HG03064 (cell line): ENCODE data around the gene B3GNT9.
"Not testable (repeated sequence)": the region's sequence is repeated elsewhere in the genome, so short reads cannot be mapped to it uniquely, and the experiment has no call there.

ENCODE experiments used
- ATAC-seq: cut with Tn5 transposase; IDR thresholded peaks from one replicate; pipeline ENCODE4 v1.9.1; 2021; ENCODE audit warnings: low read depth; ENCODE audit not compliant: unreplicated experiment

The B3GNT9 gene

DNA sequence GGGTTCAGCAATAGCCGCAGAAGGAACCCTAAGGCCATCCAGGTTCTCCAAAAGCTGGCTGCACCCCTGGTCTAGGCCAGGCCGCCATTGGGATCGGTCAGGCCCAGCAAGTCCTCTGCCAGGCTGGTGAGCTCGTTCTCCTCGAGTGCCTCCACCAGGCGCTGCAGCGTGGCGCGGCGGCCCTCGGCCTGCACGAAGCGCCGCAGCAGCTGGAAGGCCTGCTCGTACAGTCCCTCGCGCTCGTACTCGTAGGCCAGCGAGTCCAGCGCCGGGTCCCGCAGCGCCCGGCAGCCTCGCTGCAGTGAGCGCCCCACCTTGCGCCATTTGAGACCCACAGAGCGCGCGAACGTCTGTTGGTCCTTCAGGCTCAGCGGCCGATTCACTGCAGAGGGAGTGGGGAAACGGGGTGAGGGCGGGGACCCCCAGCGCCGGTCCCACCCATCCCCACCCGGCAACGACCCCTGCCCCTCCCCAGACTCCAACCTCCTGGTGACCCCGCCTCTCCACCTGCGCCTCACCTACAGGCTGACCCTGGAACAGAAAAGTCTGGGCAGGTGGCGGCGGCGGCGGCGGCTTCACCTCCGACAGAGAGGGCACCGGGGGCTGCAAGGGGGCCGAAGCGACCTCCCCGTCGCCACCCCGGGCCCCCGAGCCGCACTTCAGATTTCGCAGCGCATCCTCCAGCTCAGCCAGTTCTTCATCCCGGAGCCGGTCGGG is 3.9 kb upstream of the B3GNT9 start:
- ATAC-seq = no peak

DNA sequence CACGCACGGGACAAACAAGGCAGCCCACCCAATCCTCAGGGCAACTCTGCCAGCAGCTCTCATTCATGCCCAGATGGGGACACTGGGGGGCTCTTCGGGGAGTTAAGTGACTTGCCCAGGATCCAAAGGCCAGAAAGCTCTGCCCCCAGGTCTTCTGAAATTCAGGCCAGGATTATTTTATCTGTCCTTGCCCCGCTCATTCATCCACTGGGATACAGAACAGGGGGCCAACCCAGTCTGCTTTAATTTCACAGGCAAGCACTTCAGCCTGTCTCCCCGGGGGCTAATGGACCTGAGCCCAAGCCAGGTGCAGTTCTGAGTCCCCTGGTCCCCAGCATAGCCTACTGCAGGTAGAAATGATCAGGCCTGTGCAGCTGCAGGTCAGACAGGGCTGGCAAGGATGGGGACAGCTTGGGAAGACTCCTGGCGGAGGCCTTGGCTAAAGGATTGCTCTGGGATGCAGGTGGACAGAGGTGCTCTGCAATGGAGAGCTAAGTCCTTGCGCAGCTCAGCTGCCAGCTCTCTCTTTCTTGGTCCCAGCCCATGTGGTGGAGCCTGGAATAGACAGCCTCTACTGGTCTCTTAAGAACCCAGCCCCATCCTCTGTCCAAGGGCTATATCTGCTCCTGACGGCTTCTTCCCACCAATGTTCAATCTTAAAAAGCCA is 766 bp upstream of the B3GNT9 start:
- no peak for ATAC-seq

DNA sequence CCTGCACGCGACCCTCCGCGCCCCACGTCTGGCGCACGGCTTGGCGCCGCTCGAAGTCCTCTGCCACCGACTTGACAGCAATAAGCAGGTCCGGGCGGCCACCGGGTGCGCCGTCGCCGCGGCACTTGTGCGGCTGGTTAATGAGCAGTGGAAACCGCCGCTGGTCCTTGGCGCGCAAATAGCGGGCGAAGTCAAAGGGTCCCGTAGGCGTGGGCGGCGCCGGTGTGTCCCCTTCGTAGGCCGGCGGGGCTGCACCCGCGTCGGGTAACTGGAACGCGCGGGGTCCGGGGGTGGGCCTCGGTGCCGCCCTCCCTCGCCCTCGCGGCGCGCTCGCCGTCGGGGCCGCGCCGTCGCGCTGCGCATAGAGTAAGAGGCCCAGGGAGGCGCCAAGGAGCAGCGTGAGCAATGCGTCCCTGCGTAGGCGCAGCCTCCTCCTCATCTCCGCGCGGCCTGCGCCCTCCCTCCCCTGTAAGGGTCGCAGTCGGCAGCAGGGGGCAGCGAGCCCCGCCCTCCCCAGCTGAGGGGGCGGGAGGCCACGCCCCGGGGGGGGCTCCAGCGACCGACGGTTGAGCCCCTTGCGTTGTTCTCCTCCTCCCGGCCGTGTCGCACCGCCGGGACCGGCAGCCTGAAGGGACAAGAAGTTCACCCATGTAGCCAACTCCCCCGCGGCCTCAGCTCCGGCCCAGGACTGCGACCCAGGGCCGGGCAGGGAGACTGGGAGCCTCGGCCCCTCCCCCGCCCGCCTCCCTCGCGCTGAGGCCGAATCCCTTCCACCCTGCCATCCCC is 558 bp downstream of the B3GNT9 start:
- no peak for ATAC-seq

DNA sequence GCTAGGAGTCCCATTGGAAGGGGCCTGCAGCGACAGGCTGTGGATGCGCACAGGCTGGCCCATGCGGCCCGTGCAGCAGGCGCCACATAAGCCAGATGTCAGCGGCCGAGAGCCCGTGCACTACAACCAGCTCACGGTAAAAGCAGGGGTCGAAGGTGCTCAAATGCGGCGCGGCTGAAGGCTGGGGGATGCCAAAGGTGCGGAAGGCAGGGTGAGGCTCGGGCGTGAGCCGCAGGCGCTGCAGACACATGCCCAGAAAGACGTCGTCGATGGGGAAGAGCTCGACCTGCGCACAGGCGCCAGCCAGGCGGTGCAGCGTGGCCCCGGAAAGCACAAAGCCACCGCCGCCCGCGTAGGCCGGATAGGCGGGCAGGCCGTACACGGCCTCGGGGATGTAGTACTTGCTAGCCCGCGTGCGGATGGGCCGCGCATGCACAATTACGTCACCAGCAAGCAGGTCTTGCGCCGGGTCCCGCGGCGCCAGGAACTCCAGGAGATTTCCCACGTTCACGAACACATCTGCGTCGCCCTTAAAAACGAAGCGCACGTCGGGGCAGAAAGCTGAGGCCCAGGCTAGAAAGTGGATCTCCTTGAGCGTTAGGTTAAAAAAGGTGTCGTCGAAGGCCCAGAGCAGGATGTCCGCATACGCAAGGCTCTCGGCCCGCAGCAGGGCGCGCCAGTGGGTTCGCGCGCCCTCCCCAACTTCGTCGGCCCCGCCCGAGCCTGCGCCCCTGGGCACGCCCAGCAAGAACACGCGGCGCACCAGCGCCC is 1.3 kb downstream of the B3GNT9 start:
- no peak for ATAC-seq

DNA sequence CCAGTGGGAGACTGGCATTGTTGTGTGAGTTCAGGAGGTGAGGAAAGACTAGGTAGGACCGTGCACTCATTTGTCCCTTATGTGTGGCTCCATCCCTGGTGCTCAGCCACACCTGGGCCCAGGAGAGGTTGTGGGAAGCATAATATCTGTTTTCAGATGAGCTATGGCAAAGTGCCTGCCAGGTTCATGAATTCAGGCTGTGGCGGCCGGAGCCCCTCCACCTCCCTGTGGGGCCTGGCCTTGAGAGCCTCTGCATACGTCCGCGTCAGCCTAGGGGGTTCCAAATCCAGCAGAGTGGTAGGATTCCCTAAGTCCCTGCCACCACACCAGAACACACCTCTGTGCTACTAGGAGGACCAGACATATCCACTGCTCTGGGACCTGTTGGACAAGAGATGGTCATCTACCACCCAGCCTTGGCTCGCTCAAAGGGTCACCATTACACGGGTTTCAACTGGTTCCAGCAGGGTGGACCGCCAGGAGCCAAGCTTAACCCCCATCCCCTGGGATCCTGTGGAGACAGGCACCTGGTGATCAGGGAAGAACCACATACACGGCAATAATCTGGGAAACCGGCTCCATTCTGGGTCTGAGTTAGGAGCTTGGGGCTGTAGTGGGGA is 2.0 kb downstream of the B3GNT9 start:
- ATAC-seq = no peak

DNA sequence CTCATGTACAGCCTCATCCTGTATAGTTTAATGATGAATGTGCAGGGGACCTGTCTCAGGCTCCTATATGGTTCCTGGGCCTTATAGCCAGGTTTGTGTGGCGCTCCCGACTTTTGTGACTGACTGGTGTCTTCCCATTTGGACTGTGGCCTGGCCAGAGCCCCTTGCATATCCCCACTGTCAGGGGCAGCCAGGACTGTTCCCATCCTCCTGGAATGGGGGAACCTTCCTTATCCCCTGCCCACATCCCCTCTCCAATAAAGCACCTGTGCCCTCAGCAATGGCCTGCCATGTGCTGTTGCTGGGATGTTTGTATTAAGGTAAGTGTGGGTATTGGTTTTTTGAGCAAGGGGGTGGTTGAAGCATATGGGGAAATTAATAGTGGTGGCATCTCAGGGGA is 2.6 kb downstream of the B3GNT9 start:
- ATAC-seq = no peak

DNA sequence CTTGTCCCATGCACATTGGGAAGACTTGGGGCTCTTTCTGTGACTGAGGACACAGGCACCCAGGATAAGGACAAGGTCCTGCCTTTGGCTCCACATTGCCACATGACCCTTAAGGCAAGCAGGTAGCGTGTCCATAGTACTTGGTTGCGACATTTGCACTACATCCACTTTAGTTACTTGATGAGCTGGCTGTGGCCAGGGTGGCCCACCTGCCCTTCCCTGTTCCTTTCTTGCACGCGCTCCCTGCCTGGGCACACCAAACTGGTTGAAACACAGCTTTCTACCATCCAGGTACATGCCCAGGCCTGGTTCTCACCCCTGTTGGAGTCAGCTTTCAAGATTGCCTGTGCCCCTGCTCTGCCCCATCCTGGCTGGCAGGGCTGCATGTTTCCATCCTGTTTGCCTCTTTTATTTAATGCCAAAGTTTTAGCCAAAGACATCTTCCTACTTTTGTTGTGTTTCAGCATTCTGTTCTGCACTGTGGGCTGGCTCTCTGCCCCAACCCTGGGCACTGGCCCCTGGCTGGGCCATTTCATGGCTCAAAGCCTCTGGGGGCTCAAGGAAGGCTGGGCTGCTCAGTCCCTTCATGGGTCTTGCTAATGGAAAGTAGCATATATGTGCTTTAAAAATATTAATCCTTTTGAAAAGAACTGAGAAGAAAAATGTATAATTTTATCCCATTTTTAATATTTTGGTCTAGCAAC is 3.2 kb downstream of the B3GNT9 start:
- no peak for ATAC-seq

DNA sequence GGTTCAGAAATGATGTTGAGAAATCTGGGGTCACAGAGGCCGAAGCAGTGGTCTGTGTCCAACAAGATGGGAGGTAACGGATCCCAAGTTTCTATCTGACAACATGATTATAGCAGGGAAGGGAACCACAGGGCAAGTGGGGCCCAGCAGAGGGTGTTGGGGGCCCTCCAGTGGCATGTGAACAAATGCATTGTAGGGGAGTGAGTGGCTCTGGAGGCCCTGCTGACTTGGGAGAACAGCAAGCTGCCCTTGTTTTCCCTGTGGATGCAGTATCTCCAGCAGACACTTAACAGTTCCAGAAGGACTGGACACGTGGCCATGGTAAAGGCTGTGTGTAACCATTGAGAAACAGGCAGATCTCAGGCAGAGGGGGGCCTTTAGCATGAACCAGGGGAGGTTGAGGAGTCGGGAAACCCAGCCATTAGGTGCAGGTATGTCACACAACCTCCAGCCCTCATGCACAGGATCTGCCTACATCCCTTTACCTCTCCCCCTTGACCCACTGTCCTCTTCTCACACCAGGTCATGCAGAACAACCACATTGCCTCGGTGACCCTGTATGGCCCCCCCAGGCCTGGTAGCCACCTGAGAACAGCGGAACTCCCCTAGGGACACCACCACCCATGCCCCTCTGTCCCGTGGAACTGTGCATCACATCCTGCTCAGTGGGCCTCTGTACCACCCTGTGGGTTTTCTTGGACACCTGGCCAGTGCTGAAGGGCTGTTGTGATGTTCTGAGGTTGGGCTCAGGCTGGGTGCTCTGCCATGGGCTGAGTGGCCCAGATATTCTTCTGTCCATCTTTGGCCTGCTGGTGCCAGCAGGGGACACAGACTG is 4.1 kb downstream of the B3GNT9 start:
- ATAC-seq = no peak

DNA sequence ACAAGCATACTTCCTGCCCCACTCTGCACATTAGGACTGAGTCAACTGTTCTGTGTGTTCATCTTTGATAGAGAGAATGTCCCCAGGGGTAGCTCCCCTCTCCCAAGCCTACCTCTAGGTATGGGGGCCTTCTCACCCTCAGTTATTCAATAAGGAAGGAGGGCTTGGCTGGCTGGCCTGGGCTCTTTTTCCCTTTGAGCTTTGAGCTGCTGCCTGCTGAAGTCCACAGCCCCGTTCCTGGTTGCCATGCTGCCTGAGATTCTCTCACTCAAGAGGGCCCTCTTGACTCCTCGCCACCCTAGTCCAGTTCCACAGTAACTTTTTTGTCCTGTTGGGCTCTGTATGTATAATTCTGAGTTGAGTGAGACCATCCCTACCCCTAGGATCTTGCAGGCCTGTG is 5.1 kb downstream of the B3GNT9 start:
- no peak for ATAC-seq

DNA sequence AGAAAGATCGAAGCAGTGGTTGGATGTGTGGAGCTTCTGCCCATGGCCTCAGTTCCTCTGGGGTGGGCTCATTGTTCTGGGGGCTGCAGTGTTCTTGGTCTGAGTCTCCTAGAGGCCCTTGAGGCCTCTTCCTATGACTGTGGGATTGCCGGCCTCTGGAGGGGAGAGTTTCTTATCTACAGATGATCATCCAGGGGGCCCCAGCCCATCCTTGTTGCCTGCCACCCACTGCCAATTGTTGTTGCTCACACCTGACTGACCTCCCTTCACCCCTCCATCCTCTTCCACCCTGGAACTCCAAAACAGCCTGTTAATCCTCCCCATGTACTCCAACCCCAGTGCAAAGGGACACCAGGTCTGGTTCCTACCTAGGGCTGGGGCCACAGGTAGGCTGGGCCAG is 5.9 kb downstream of the B3GNT9 start:
- no peak for ATAC-seq

DNA sequence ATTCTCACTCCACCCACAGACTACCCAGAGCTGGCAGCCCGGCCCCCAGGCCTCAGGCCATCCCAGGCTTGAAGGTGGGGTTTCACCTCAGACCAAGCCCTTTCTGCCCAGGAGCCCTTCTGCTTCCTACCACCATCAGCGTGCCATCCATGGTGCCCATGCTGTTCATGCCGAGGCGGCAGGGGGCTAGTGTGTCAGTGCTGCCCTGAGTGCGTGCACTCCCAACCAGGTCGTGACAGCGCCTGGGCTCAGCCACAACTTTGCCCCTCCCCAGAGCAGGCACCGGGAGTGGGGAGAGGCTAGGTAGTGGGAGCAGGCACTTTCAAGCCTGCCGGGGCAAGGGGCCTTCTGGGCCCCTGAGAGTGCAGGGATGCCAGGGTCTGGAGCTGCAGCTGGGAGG is 8.5 kb downstream of the B3GNT9 start:
- ATAC-seq = no peak

DNA sequence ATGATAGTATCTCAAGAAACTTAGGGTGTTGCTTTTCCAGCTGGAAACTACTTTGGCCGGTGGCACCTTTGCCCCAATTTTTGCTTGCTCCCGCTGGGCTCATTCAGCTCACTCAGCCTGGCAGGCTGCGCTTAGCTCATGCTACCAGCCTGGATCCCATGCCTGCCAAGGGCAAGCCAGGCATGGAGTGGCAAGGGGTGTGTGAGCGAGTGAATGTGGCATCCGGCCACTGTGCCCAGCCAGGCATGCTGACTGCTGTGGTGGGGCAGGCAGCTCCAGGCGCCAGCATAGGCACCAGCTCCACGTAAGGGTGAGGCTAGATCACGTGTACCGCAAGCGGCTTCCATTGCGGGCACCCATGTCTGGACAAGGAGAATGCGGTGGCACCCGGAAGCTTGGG is 9.4 kb downstream of the B3GNT9 start:
- ATAC-seq = no peak

DNA sequence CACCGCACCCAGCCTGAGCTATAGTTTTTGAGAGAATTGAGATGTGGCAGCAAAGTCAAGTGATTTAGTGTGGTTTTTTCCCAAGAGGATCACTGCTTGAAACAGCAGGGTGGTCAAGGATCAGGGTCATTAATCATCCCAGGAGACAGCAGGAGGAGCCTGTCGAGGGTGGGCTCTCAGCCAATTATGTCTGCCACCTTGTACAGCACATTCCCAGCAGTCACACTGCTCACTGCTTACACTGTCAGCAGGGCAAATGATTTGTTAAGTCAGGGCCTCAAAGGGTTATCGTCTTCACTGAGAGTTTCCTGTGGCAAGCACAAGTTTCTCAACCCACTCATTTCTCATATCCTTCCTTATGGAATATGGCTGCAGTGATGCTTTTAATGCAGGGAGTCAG is 13.2 kb downstream of the B3GNT9 start:
- ATAC-seq = no peak

DNA sequence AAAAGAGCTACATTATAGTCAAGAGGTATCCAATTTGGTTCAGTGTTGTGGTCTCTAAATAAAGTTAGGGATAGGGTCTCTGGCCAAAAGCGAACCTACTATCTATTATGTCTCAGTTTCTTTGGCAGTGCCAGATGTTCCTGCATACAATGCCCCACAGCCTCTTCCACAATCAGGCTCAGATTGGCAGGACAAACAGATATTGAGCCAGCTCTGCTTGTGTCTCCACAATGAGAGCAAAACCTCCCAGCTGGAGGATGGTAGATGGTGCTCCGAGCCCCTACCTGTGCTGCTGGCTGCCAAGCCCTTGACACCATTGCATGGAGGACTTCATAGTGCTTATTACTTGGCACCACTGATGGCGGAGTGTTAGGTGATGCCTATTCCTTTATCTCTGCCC is 21.4 kb downstream of the B3GNT9 start:
- ATAC-seq = no peak

DNA sequence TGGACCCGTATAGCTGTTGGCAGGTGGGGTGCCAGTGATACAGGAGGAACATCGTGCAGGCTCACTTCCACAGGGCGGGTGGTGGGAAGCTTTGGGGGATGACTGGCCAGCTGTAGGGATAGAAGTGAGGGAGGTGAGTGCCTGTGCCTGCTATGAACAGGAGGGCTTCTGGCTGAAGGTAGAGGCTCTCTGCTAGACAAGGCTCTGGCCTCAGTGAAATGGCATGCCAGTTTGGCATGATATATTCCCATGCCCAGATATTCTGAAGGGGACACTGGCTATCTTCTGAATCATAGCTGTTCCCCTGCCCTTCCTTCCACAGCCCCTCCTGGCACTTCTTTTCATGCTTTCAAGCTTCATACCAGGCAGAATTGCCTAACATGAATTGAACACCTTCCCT is 21.9 kb downstream of the B3GNT9 start:
- ATAC-seq = no peak

DNA sequence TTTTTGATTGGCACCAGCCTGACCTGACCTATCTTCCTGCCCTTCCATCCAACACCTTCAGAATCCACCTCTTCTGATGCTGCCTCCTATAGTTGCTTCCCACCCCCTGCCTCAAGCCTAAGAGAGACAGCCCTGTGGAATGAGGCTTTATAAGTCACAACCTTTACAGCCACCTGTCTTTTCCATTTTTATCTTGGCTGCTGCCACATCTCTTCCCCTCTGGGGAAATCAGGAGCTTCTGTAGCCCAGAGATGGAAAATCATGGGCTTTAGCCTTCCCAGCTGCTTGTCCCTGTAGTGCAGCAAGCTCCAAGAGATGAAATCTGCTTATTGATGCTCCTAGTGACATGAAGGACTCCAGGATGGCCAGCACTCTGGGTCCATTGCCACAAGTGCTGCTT is 22.4 kb downstream of the B3GNT9 start:
- ATAC-seq = no peak

DNA sequence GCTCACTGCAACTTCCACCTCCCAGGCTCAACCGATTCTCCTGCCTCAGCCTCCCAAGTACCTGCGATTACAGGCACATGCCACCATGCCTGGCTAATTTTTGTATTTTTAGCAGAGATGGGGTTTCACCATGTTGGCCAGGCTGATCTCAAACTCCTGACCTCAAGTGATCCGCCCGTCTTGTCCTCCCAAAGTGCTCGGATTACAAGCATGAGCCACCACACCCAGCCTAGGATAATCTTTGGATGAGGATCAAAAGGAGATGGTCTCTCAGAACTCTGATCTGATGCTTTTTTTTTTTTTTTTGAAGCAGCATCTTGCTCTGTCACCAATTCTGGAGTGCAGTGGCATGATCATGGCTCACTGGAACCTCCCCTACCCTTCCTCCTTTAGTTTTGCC is 28.0 kb downstream of the B3GNT9 start:
- not testable (repeated sequence) for ATAC-seq

DNA sequence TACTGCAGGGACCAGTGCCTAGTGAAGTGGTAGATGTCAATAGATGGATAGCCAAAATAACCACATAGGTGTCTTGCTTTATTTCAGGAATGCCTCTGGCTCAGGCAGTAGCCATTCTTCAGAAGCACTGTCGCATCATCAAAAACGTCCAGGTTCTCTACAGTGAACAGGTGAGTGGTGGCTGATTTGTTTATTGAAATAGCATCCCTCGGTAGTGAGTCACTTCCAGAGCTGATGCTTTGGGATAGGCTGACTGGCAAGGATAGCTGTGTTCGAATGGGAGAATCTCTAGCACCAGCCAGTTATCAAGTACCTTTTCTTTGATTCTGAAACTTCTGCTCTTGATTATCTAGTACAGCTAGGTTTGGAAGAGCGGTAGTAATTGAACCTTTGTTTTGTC is 30.8 kb downstream of the B3GNT9 start:
- no peak for ATAC-seq

DNA sequence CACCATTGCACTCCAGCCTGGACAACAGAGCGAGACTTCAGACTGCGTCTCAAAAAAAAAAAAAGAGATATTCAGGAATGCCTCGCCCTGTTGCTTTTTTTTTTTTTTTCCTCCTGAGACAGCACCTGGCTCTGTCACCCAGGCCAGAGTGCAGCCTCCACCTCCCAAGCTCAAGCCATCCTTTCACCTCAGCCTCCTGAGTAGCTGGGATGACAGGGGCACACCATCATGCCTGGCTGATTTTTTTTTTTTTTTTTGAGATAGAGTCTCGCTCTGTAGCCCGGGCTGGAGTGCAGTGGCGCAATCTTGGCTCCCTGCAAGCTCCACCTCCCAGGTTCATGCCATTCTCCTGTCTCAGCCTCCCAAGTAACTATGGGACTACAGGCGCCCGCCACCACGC is 33.1 kb downstream of the B3GNT9 start:
- ATAC-seq = no peak
